Body of pancreas (tissue), 4 donors: ENCODE results near the gene LARP1B. TPM values are rescaled to one million over a fixed set of nuclear protein-coding genes. Genes with fewer than 3 reads are reported as not detected.
"Not testable (repeated sequence)": the region's sequence is repeated elsewhere in the genome, so short reads cannot be mapped to it uniquely, and the experiment has no call there.

ENCODE experiments used
- ATAC-seq: fragments of 150-250 bp; one replicate; pipeline ENCODE4 v1.9.1; 2016
- DNase-seq, 4 donors: peaks; one replicate each; pipeline ENCODE4 v3.0.0-alpha.2; 2019
- H3K27ac ChIP-seq, 4 donors: fragments of 200-600 bp; sonication (generic); 1 replicate in 3 of 4; 2 replicates in 1 of 4; pipeline versions ENCODE4 v1.5.1 to v1.6.1; 2016 to 2019; ENCODE audit warnings: mild to moderate bottlenecking in 1 of 4, mixed read lengths in 1 of 4, moderate library complexity in 1 of 4
- H3K27me3 ChIP-seq, 2 donors: fragments of 200-600 bp; sonication (generic); one replicate each; pipeline ENCODE4 v1.6.0; 2016; ENCODE audit warnings: mild to moderate bottlenecking in 1 of 2
- H3K36me3 ChIP-seq, 2 donors: fragments of 200-600 bp; sonication (generic); replicated peaks in 1 of 2; 2 replicates each; pipeline ENCODE4 v1.5.1; 2016; ENCODE audit warnings: low read depth in 2 of 2; ENCODE audit not compliant: insufficient read depth in 1 of 2
- H3K4me1 ChIP-seq: fragments of 200-600 bp; sonication (generic); one replicate; pipeline ENCODE4 v1.6.0; 2016
- H3K4me3 ChIP-seq, 2 donors: fragments of 200-600 bp; sonication (generic); 1 replicate in 1 of 2; 2 replicates in 1 of 2; pipeline ENCODE4 v1.5.1; 2016 to 2019
- H3K9me3 ChIP-seq, 3 donors: fragments of 200-600 bp; sonication (generic); 1 replicate in 2 of 3; 2 replicates in 1 of 3; pipeline ENCODE4 v1.5.1; 2016
- CTCF ChIP-seq, 7 experiments: fragments of 450-650 bp in 4 of 7; fragments of 200-600 bp in 3 of 7; sonication (generic) in 3 of 7; IDR thresholded peaks; one replicate each; pipeline ENCODE4 v1.5.1; 2016 to 2019; ENCODE audit warnings: antibody characterized with exemption in 7 of 7
- POLR2A ChIP-seq, 3 donors: fragments of 450-650 bp; IDR thresholded peaks; one replicate each; pipeline ENCODE4 v1.6.1; 2016; ENCODE audit warnings: antibody characterized with exemption in 3 of 3, mild to moderate bottlenecking in 2 of 3
- WGBS, 2 donors: methylation state at CpG; one replicate each; pipeline ENCODE4 v1.1.5; 2017; 5-methylcytosine and 5-hydroxymethylcytosine counted together
- intact Hi-C: fragments of 100-400 bp; cut with DNase I; formaldehyde crosslinking; loops from one replicate; pipeline ENCODE4 v1.15.1; 2023
- total RNA-seq, 2 donors: library from RNA; depleted of rRNA; stranded (reverse); fragments of >200 nt; gene quantifications; one replicate each; pipeline ENCODE4 v1.1.0, GENCODE V29; 2016

Gene LARP1B
- total RNA-seq, 2 donors from 2014 or later = 49.8 to 79.8 TPM

- no peak overlapping the region for H3K4me3 ChIP-seq
- ATAC-seq (no peak), DNase-seq (no peak)
- no peak overlapping the region for H3K27ac ChIP-seq
- H3K4me1 ChIP-seq = no peaks in the 10 kb centered on the region
- no peaks in the 10 kb centered on the region for H3K27me3 ChIP-seq
- H3K9me3 ChIP-seq = no peaks in the 10 kb centered on the region
- no peaks in the 10 kb centered on the region for H3K36me3 ChIP-seq
- WGBS, 2 donors = 81 to 94% methylated on average over 1 of the region's 1 CpG
- intact Hi-C loops = no loop called here
- TF ChIP-seq POLR2A (IDR thresholded peaks at IDR 0.05) (no peak), CTCF (IDR thresholded peaks at IDR 0.05) (no peak)
Measured at GRCh38 chr4:128039568-128039967, 21.5 kb upstream of the LARP1B start.

GRCh38 chr4:128047019-128047418, 14.1 kb upstream of the LARP1B start:
- WGBS, 2 donors = 87 to 89% methylated on average over 7 to 8 of the region's 9 CpGs
- H3K27ac ChIP-seq, DNase-seq, intact Hi-C loops, H3K4me3 ChIP-seq, H3K9me3 ChIP-seq, H3K36me3 ChIP-seq, H3K4me1 ChIP-seq, H3K27me3 ChIP-seq, ATAC-seq: not testable (repeated sequence)

GRCh38 chr4:128047514-128047913, 13.6 kb upstream of the LARP1B start:
- H3K4me1 ChIP-seq, DNase-seq, H3K27ac ChIP-seq, intact Hi-C loops, H3K4me3 ChIP-seq, ATAC-seq, H3K9me3 ChIP-seq, H3K36me3 ChIP-seq, H3K27me3 ChIP-seq: not testable (repeated sequence)
- 88% methylated on average over 16 of the region's 34 CpGs; no CpG with 5 or more reads in 1 of the 2 donors for WGBS, 2 donors

GRCh38 chr4:128051229-128051628, 9.9 kb upstream of the LARP1B start:
- H3K27me3 ChIP-seq, H3K4me1 ChIP-seq, H3K9me3 ChIP-seq, H3K27ac ChIP-seq, intact Hi-C loops, DNase-seq, H3K36me3 ChIP-seq, H3K4me3 ChIP-seq, ATAC-seq: not testable (repeated sequence)
- WGBS, 2 donors = 86 to 89% methylated on average over 10 of the region's 10 CpGs

GRCh38 chr4:128054907-128055306, 6.2 kb upstream of the LARP1B start:
- H3K27ac ChIP-seq, H3K4me3 ChIP-seq, H3K36me3 ChIP-seq, H3K9me3 ChIP-seq, H3K4me1 ChIP-seq, H3K27me3 ChIP-seq, ATAC-seq, intact Hi-C loops, DNase-seq: not testable (repeated sequence)
- WGBS, 2 donors = 90 to 92% methylated on average over 9 of the region's 9 CpGs

- DNase-seq, H3K36me3 ChIP-seq, H3K27me3 ChIP-seq, H3K9me3 ChIP-seq, H3K4me3 ChIP-seq, H3K27ac ChIP-seq, intact Hi-C loops, H3K4me1 ChIP-seq, ATAC-seq: not testable (repeated sequence)
- WGBS, 2 donors = 95 to 98% methylated on average over 10 of the region's 10 CpGs
Measured at GRCh38 chr4:128055441-128056206, 5.5 kb upstream of the LARP1B start.

- Histone ChIP-seq H3K27me3 (no peaks in the 10 kb centered on the region), H3K36me3 (no peaks in the 10 kb centered on the region), H3K4me3 (no peak overlapping the region), H3K27ac (no peak overlapping the region), H3K9me3 (no peaks in the 10 kb centered on the region), H3K4me1 (peaks cover 4% of the 10 kb centered on the region)
- TF ChIP-seq POLR2A (IDR thresholded peaks at IDR 0.05) (no peak), CTCF (IDR thresholded peaks at IDR 0.05) (no peak)
- no peak for ATAC-seq
- DNase-seq = no peak
- intact Hi-C loops = no loop called here
Measured at GRCh38 chr4:128056396-128056795, 4.7 kb upstream of the LARP1B start.
